K562 (cell line): ENCODE measurements around the gene GALNT13. TPM values are rescaled to one million over a fixed set of nuclear protein-coding genes. Genes with fewer than 3 reads are reported as not detected.

Source experiments
- ATAC-seq: fragments of 200-7000 bp; cut with Tn5 transposase; 3 replicates; pipeline ENCODE4 v1.9.1; 2020; ENCODE audit warnings: moderate library complexity
- BruUV-seq: library from RNA; stranded (reverse); fragments of 400-500 nt; replicated peaks from 2 replicates; lab custom pipeline; 2021; lab: Mats Ljungman, UMichigan
- CTCF ChIA-PET: fragments of 300-600 bp; formaldehyde crosslinking; extraction: SDS; loops from one replicate; lab custom pipeline; 2021; ENCODE audit warnings: low intra/inter-chr PET ratio; lab: Yijun Ruan, JAX
- POLR2A ChIA-PET: fragments of 300-600, 350-650 bp; sonication (Branson Sonifier 250); formaldehyde crosslinking; extraction: SDS; loops from one replicate; lab custom pipeline; 2021; ENCODE audit warnings: antibody characterized with exemption, inconsistent platforms; lab: Yijun Ruan, JAX
- DNase-seq, 4 experiments: peaks; one replicate each; pipeline versions ENCODE4 v3.0.0 to v3.0.0-alpha.2; 2011 to 2018; ENCODE audit warnings: low spot score in 3 of 4, mixed read lengths in 3 of 4; ENCODE audit errors: extremely low read depth in 1 of 4
- FAIRE-seq: peaks from 2 replicates; lab custom pipeline; 2011; peaks lifted over from hg19 to GRCh38; lab: Jason Lieb, UNC
- H2AFZ ChIP-seq: 2 replicates; pipeline ENCODE4 v1.6.0; 2011; ENCODE audit warnings: low read depth, low read length, control low read depth, inconsistent platforms
- H3K27ac ChIP-seq: fragments of 200-600 bp; 3 replicates; pipeline ENCODE4 v1.8.0; 2011; ENCODE audit warnings: low read depth, mild to moderate bottlenecking, control low read depth, inconsistent platforms, low read length, moderate library complexity, mixed read lengths; ENCODE audit errors: extremely low read depth
- H3K27me3 ChIP-seq, 2 experiments: fragments of 300-600 bp in 1 of 2; 2 replicates in 1 of 2; 3 replicates in 1 of 2; pipeline versions ENCODE4 v1.6.0 to v1.8.0; 2011; ENCODE audit warnings: inconsistent platforms in 2 of 2, low read length in 2 of 2, mild to moderate bottlenecking in 1 of 2, mixed read lengths in 1 of 2, moderate library complexity in 1 of 2; ENCODE audit not compliant: control insufficient read depth in 2 of 2, insufficient read depth in 2 of 2
- H3K36me3 ChIP-seq: fragments of 300-600 bp; 3 replicates; pipeline ENCODE4 v1.8.0; 2011; ENCODE audit warnings: mild to moderate bottlenecking, low read length, inconsistent platforms; ENCODE audit not compliant: control insufficient read depth, insufficient read depth
- H3K4me1 ChIP-seq, 2 experiments: fragments of 200-600 bp in 1 of 2; replicated peaks in 1 of 2; 2 replicates in 1 of 2; 3 replicates in 1 of 2; pipeline versions ENCODE4 v1.5.1 to v1.8.0; 2011; ENCODE audit warnings: inconsistent platforms in 2 of 2, low read length in 2 of 2, mild to moderate bottlenecking in 1 of 2, mixed read lengths in 1 of 2, moderate library complexity in 1 of 2; ENCODE audit not compliant: control insufficient read depth in 2 of 2, insufficient read depth in 2 of 2
- H3K4me2 ChIP-seq: 2 replicates; pipeline ENCODE4 v1.6.1; 2011; ENCODE audit warnings: low read length, control low read depth, inconsistent platforms, mixed read lengths; ENCODE audit not compliant: insufficient read depth
- H3K4me3 ChIP-seq: fragments of 200-600 bp; sonication (generic), shearing (Covaris generic); 2 replicates; pipeline ENCODE4 v1.5.1; 2016; ENCODE audit warnings: control low read depth, inconsistent platforms
- H3K79me2 ChIP-seq: fragments of 200-600 bp; 3 replicates; pipeline ENCODE4 v1.8.0; 2011; ENCODE audit warnings: low read length, inconsistent platforms; ENCODE audit not compliant: control insufficient read depth, insufficient read depth
- H3K9ac ChIP-seq, 2 experiments: 2 replicates each; pipeline versions ENCODE4 v1.6.0 to v1.6.1; 2011; ENCODE audit warnings: low read depth in 2 of 2, low read length in 2 of 2, control low read depth in 1 of 2, inconsistent platforms in 1 of 2, mild to moderate bottlenecking in 1 of 2, mixed read lengths in 1 of 2; ENCODE audit not compliant: insufficient read depth in 1 of 2
- H3K9me1 ChIP-seq: one replicate; pipeline ENCODE4 v1.6.0; 2011; ENCODE audit warnings: inconsistent platforms, mild to moderate bottlenecking, low read length, moderate library complexity; ENCODE audit not compliant: control insufficient read depth, insufficient read depth
- H3K9me3 ChIP-seq: replicated peaks from 2 replicates; pipeline ENCODE4 v1.5.1; 2011; ENCODE audit warnings: low read depth, low read length, inconsistent platforms; ENCODE audit not compliant: control insufficient read depth, insufficient read depth
- H4K20me1 ChIP-seq: replicated peaks from 2 replicates; pipeline ENCODE4 v1.6.1; 2011; ENCODE audit warnings: low read length, inconsistent platforms, mixed read lengths; ENCODE audit not compliant: control insufficient read depth, insufficient read depth
- ATF2 ChIP-seq: sonication (generic); formaldehyde crosslinking; IDR thresholded peaks from 2 replicates; pipeline ENCODE4 v1.8.1; 2022; ENCODE audit warnings: missing genetic modification reagents
- COPS2 ChIP-seq: fragments of 450-650 bp; conservative IDR thresholded peaks from 2 replicates; pipeline ENCODE4 v1.6.1; 2016; ENCODE audit warnings: mild to moderate bottlenecking, moderate library complexity
- HDAC3 ChIP-seq: fragments of 450-650 bp; IDR thresholded peaks from 2 replicates; pipeline ENCODE4 v1.6.1; 2018; ENCODE audit warnings: borderline replicate concordance, mild to moderate bottlenecking, moderate library complexity; ENCODE audit not compliant: partially characterized antibody
- LCOR ChIP-seq: sonication (generic); formaldehyde crosslinking; IDR thresholded peaks from 2 replicates; pipeline ENCODE4 v1.8.0; 2022; ENCODE audit warnings: mild to moderate bottlenecking, missing genetic modification reagents
- NR2C2 ChIP-seq, 2 experiments: fragments of 200-800 bp in 1 of 2; sonication (Bioruptor generic) in 1 of 2; sonication (generic) in 1 of 2; formaldehyde crosslinking in 1 of 2; IDR thresholded peaks; 2 replicates each; pipeline versions ENCODE4 v1.6.1 to v1.8.0; 2016 to 2022; ENCODE audit warnings: mild to moderate bottlenecking in 1 of 2, missing compliant biosample characterization in 1 of 2, missing genetic modification characterization in 1 of 2, missing genetic modification reagents in 1 of 2
- WGBS: fragments of 100-300 bp; shearing (Covaris generic); methylation state at CpG from one replicate; pipeline ENCODE4 v1.1.6; 2016; ENCODE audit warnings: low coverage, mixed read lengths; ENCODE audit not compliant: insufficient coverage; ENCODE audit errors: missing lambda C conversion rate; 5-methylcytosine and 5-hydroxymethylcytosine counted together
- in situ Hi-C: fragments of 300-500 bp; cut with MboI; formaldehyde crosslinking; loops from 4 replicates; pipeline ENCODE4 v1.15.0; 2018; ENCODE audit warnings: inconsistent platforms, mixed read lengths
- intact Hi-C: fragments of 100-400 bp; cut with micrococcal nuclease; formaldehyde crosslinking; loops from 2 replicates; pipeline ENCODE4 v1.14.2; 2022
- polyA plus RNA-seq, 8 experiments: library from polyadenylated mRNA; depleted of rRNA in 4 of 8; stranded (reverse) in 5 of 8; unstranded in 3 of 8; fragments of >200 nt; fragmentation: Nextera tagmentation in 2 of 8; fragmentation: Illumina TruSeq in 1 of 8; extraction: Ambion mirVana in 2 of 8; extraction: Trizol in 1 of 8; gene quantifications; 2 replicates each; pipeline versions ENCODE4 v1.2.1 to v1.2.3, GENCODE V29; 2011 to 2014; ENCODE audit warnings: inconsistent platforms in 1 of 8, missing spikeins in 1 of 8
- total RNA-seq, 7 experiments: library from RNA; depleted of rRNA in 6 of 7; stranded (reverse); fragments of >200 nt in 6 of 7; fragmentation: Illumina TruSeq in 2 of 7; extraction: Trizol in 2 of 7; gene quantifications; 2 replicates each; pipeline versions ENCODE4 v1.2.1 to v1.2.3, GENCODE V29; 2011 to 2021; ENCODE audit warnings: low replicate concordance in 1 of 7

GALNT13 gene
- total and polyA plus RNA-seq, 9 of the 15 experiments (the other 6 are each of a cell fraction or from before 2014, with no cell fraction given): not detected

GRCh38 chr2:154457286-154457685 is 585.6 kb downstream of the GALNT13 start:
- Histone ChIP-seq H3K4me2 (no peak overlapping the region), H3K9me3 (no peaks in the 10 kb centered on the region), H3K27me3 (no peaks in the 10 kb centered on the region), H3K36me3 (no peaks in the 10 kb centered on the region), H3K4me1 (no peaks in the 10 kb centered on the region), H3K9ac (no peak overlapping the region), H4K20me1 (no peaks in the 10 kb centered on the region), H3K27ac (no peak overlapping the region), H2AFZ (no peak overlapping the region), H3K9me1 (no peaks in the 10 kb centered on the region), H3K79me2 (no peaks in the 10 kb centered on the region), H3K4me3 (no peak overlapping the region)
- POLR2A ChIA-PET: no interaction called here
- CTCF ChIA-PET: no interaction called here
- WGBS: 0% methylated on average over 2 of the region's 2 CpGs
- FAIRE-seq: no peak
- ATAC-seq: no peak
- in situ Hi-C loops: no loop called here
- no peak for DNase-seq
- TF ChIP-seq ATF2 (CRISPR knock-in tag): no peak
- no peak for TF ChIP-seq LCOR
- TF ChIP-seq COPS2: no peak
- TF ChIP-seq HDAC3: no peak
- no peak for TF ChIP-seq NR2C2 (CRISPR knock-in tag; IDR thresholded peaks at IDR 0.05)
- TF ChIP-seq NR2C2 (tag; IDR thresholded peaks at IDR 0.05): no peak
- intact Hi-C loops: no loop called here
- no TSS peak for BruUV-seq
